ENCODE measurements around the gene ADGRD1. TPM values are rescaled to one million over a fixed set of nuclear protein-coding genes. Genes with fewer than 3 reads are reported as not detected.

Gene ADGRD1
- total RNA-seq, 3 donors from 2014 or later: 0.45 TPM; not detected in 2

DNA sequence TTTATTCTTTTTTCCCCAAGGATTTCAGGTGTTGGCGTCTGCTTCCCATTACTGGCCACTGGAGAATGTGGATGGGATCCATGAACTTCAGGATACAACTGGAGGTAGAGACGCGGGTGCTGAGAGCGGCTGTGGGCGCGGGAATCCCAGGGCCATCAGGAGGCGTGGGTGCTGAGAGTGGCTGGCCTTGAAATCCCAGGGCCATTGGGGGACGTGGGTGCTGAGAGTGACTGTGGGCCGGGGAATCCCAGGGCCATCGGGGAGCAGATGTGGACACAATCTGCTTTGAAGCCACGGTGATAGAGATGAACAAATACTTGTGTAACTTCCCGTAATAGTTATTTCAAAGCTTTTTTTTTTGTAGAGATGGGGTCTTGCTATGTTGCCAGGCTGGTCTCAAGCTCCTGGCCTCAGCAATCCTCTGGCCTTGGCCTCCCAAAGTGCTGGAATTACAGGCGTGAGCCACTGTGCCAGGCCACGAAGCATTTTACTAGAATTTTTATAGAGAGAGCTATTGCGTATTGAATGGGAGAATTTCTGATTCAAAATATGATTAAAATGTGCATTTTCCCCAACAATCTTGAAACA is 12.8 kb downstream of the ADGRD1 start:
- H3K27me3 Mint-ChIP-seq (ENCODE audit: low read depth): peaks cover 5% of the 10 kb centered on the region
- H3K4me1 Mint-ChIP-seq (ENCODE audit: low read depth): no peaks in the 10 kb centered on the region
- ATAC-seq (no peak), DNase-seq (no peak)
- no peaks in the 10 kb centered on the region for H3K36me3 Mint-ChIP-seq (ENCODE audit: insufficient read depth)
- no peak overlapping the region for H3K4me3 Mint-ChIP-seq
- H3K9me3 Mint-ChIP-seq: no peaks in the 10 kb centered on the region

- H3K4me1 Mint-ChIP-seq (ENCODE audit: low read depth): no peaks in the 10 kb centered on the region
- peaks cover 5% of the 10 kb centered on the region for H3K27me3 Mint-ChIP-seq (ENCODE audit: low read depth)
- no peak for DNase-seq
- ATAC-seq: no peak
- H3K4me3 Mint-ChIP-seq: no peak overlapping the region
- no peaks in the 10 kb centered on the region for H3K9me3 Mint-ChIP-seq
- H3K36me3 Mint-ChIP-seq (ENCODE audit: insufficient read depth): no peaks in the 10 kb centered on the region
Observed at GRCh38 chr12:130967636-130968035, 13.9 kb downstream of the ADGRD1 start.

GRCh38 chr12:130968611-130969010 is 14.9 kb downstream of the ADGRD1 start:
- H3K4me1 Mint-ChIP-seq (ENCODE audit: low read depth): no peaks in the 10 kb centered on the region
- H3K4me3 Mint-ChIP-seq: no peak overlapping the region
- no peak for DNase-seq
- H3K27me3 Mint-ChIP-seq (ENCODE audit: low read depth): peaks cover 5% of the 10 kb centered on the region
- ATAC-seq: no peak
- H3K9me3 Mint-ChIP-seq: no peaks in the 10 kb centered on the region
- no peaks in the 10 kb centered on the region for H3K36me3 Mint-ChIP-seq (ENCODE audit: insufficient read depth)

DNA sequence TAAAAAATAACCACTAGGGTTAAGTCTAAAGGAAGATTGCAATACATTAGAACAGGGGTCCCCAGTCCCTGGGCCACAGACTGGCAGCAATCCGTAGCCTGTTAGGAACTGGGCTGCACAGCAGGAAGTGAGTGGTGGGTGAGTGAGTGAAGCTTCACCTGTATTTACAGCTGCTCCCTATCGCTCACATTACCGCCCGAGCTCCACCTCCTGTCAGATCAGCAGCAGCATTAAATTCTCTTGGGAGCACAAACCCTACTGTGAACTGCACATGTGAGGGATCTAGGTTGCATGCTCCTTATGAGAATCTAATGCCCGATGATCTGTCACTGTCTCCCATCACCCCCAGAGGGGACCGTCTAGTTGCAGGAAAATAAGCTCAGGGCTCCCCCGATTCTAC is 15.5 kb downstream of the ADGRD1 start:
- DNase-seq (no peak), ATAC-seq (no peak)
- Mint-ChIP-seq H3K9me3 (no peaks in the 10 kb centered on the region), H3K4me1 (ENCODE audit: low read depth) (no peaks in the 10 kb centered on the region), H3K4me3 (no peak overlapping the region), H3K36me3 (ENCODE audit: insufficient read depth) (no peaks in the 10 kb centered on the region), H3K27me3 (ENCODE audit: low read depth) (peaks cover 5% of the 10 kb centered on the region)

- peaks cover 2% of the 10 kb centered on the region for H3K27me3 Mint-ChIP-seq (ENCODE audit: low read depth)
- H3K36me3 Mint-ChIP-seq (ENCODE audit: insufficient read depth): no peaks in the 10 kb centered on the region
- ATAC-seq: no peak
- H3K4me3 Mint-ChIP-seq: no peak overlapping the region
- H3K4me1 Mint-ChIP-seq (ENCODE audit: low read depth): no peaks in the 10 kb centered on the region
- no peak for DNase-seq
- H3K9me3 Mint-ChIP-seq: no peaks in the 10 kb centered on the region
Observed at GRCh38 chr12:130970165-130970907, 16.6 kb downstream of the ADGRD1 start.

- peaks cover 2% of the 10 kb centered on the region for H3K27me3 Mint-ChIP-seq (ENCODE audit: low read depth)
Observed at GRCh38 chr12:130970908-130971233, 17.2 kb downstream of the ADGRD1 start.

GRCh38 chr12:130971925-130972585 is 18.3 kb downstream of the ADGRD1 start:
- Mint-ChIP-seq H3K4me3 (no peak overlapping the region), H3K27me3 (ENCODE audit: low read depth) (peaks cover 2% of the 10 kb centered on the region)

More at GRCh38 chr12:130970908-130971233, 17.2 kb downstream of the ADGRD1 start:
- Mint-ChIP-seq H3K36me3 (ENCODE audit: insufficient read depth) (no peaks in the 10 kb centered on the region), H3K4me1 (ENCODE audit: low read depth) (no peaks in the 10 kb centered on the region), H3K4me3 (no peak overlapping the region), H3K9me3 (no peaks in the 10 kb centered on the region)
- DNase-seq: no peak
- no peak for ATAC-seq

DNA sequence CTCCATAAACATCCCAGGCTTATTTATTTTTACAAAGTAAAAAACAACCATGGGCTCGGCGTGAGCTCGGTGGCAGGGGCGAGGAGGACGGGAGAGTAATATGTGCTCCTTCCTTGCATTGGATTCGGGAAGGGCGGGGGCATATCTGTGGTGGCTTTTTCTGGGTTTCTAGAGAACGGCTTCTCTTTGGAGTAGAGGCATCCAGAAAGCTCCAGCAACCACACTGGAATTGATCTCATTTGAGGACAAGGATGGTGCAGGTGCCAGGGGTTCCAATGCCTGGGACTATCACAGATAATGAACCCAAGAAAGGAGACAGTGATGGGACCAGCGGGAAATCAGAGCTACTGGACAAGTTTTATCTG is 18.9 kb downstream of the ADGRD1 start:
- no peaks in the 10 kb centered on the region for H3K9me3 Mint-ChIP-seq
- no peak for ATAC-seq

More at GRCh38 chr12:130971925-130972585, 18.3 kb downstream of the ADGRD1 start:
- no peak for ATAC-seq
- Mint-ChIP-seq H3K36me3 (ENCODE audit: insufficient read depth) (no peaks in the 10 kb centered on the region), H3K9me3 (no peaks in the 10 kb centered on the region), H3K4me1 (ENCODE audit: low read depth) (no peaks in the 10 kb centered on the region)
- no peak for DNase-seq

DNA sequence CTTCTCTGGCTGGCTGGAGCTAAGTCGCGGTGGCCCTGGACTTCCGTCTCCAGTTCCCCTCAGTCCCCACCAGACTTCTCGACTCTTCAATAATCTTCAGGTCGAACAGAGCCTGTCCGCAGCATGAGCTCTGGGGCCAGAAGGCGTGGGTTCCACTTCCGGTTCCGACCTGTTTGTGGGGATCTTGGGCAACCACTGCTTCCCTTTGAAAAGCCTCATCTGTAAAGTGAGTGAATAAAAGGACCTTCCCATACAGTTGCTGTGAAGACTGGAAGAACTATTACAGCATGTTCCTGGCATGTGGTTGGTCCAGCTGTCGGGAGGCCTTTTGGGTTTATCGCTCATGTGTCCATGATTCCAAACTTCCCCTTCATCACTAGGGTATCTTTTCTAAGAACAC is 19.4 kb downstream of the ADGRD1 start:
- H3K27me3 Mint-ChIP-seq (ENCODE audit: low read depth): peaks cover 2% of the 10 kb centered on the region
- ATAC-seq (no peak), DNase-seq (no peak)
- no peaks in the 10 kb centered on the region for H3K9me3 Mint-ChIP-seq
- no peaks in the 10 kb centered on the region for H3K36me3 Mint-ChIP-seq (ENCODE audit: insufficient read depth)
- no peak overlapping the region for H3K4me3 Mint-ChIP-seq
- no peaks in the 10 kb centered on the region for H3K4me1 Mint-ChIP-seq (ENCODE audit: low read depth)

More for the DNA sequence above, 18.9 kb downstream of the ADGRD1 start:
- no peaks in the 10 kb centered on the region for H3K36me3 Mint-ChIP-seq (ENCODE audit: insufficient read depth)
- no peak overlapping the region for H3K4me3 Mint-ChIP-seq
- DNase-seq: no peak
- peaks cover 2% of the 10 kb centered on the region for H3K27me3 Mint-ChIP-seq (ENCODE audit: low read depth)
- H3K4me1 Mint-ChIP-seq (ENCODE audit: low read depth): no peaks in the 10 kb centered on the region

GRCh38 chr12:130973906-130974305 is 20.2 kb downstream of the ADGRD1 start:
- no peaks in the 10 kb centered on the region for H3K4me1 Mint-ChIP-seq (ENCODE audit: low read depth)
- H3K27me3 Mint-ChIP-seq (ENCODE audit: low read depth): peaks cover 2% of the 10 kb centered on the region
- H3K36me3 Mint-ChIP-seq (ENCODE audit: insufficient read depth): no peaks in the 10 kb centered on the region
- H3K9me3 Mint-ChIP-seq: no peaks in the 10 kb centered on the region
- DNase-seq: no peak
- no peak overlapping the region for H3K4me3 Mint-ChIP-seq
- ATAC-seq: no peak

DNA sequence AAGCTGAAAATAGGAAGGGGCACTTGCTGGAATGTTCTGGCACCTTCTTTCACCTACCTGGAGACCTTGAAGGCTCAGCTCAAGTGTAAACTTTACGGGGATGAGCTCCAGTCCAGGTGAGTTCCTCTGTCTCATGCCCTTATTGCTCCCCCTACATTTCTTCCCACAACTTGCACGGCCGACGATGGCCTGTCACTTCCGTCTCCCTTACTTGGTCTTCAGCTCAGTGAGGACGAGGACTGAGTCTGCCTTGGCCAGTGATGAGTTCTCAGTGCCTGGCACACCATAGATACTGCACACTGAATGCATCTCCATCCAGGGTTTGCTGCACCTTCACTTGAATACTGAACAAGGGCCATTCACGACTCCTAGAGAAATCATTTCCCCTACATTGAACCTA is 21.4 kb downstream of the ADGRD1 start:
- Mint-ChIP-seq H3K4me3 (no peak overlapping the region), H3K27me3 (ENCODE audit: low read depth) (no peaks in the 10 kb centered on the region)

DNA sequence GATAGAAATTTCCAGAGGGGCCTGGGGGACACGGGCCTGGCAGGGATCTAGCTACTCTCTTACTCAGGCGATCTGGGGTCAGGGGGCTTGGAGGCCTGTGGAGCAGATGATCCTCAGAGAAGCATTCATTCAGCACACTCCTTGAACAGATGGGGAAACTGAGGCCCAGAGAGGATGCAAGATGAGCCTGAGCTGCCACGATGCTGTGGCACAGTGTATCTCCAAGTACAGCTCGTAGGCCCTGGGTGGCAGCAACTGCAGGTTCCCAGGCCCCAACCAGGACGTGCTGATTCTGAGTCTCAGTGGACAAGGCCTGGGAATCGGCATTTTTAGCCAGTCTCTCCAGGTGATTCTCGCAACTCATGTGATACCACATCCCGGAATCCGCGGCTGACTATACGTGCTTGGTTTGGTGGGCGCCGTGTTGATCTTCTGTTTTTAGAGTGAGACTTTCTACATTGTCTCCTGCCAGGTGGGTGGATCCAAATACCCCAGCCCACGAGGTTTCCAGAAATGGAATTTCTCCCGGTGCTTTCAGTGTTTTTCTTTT is 22.5 kb downstream of the ADGRD1 start:
- H3K36me3 Mint-ChIP-seq (ENCODE audit: insufficient read depth): no peaks in the 10 kb centered on the region
- no peaks in the 10 kb centered on the region for H3K9me3 Mint-ChIP-seq
- DNase-seq (no peak), ATAC-seq (no peak)
- H3K4me3 Mint-ChIP-seq: no peak overlapping the region
- no peaks in the 10 kb centered on the region for H3K4me1 Mint-ChIP-seq (ENCODE audit: low read depth)
- peaks cover 2% of the 10 kb centered on the region for H3K27me3 Mint-ChIP-seq (ENCODE audit: low read depth)

More for the DNA sequence above, 21.4 kb downstream of the ADGRD1 start:
- no peaks in the 10 kb centered on the region for H3K4me1 Mint-ChIP-seq (ENCODE audit: low read depth)
- H3K36me3 Mint-ChIP-seq (ENCODE audit: insufficient read depth): no peaks in the 10 kb centered on the region
- H3K9me3 Mint-ChIP-seq: no peaks in the 10 kb centered on the region
- ATAC-seq (no peak), DNase-seq (no peak)

DNA sequence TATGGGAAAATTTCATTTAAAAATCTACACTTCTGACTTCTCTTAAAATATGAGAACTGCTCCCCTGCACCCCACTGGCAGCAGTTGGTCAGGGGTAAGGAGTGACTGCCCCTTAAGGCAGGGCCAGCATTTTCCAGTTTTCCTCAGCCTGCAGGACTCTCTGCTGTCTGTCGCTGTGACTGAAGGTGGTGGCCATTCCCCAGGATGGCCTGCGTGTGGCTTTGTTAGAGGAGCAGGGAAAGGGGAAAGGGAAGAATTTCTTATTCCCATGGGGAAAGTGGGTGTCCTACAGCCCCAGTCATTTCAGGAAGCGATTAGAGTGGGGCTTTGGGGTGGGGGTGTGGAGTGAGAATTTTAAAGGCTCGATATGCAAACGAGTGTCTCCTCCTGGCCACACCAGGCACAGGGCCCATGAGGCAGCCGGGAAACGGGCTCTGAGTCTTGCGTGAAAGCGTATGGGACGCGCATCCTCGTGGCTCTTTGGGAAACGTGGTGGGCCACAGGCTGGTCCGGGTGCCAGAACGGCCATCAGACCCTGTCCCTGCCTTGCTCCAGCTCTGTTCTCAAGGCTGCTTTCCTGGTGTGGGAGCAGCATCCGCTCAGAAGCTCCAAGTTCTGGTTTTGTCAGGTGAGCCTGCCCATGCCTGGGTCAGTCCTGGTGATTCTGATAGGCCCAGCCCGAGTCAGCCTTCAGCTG is 23.5 kb downstream of the ADGRD1 start:
- H3K9me3 Mint-ChIP-seq: no peaks in the 10 kb centered on the region
- no peaks in the 10 kb centered on the region for H3K4me1 Mint-ChIP-seq (ENCODE audit: low read depth)
- no peak for ATAC-seq
- no peak for DNase-seq
- peaks cover 2% of the 10 kb centered on the region for H3K27me3 Mint-ChIP-seq (ENCODE audit: low read depth)
- H3K4me3 Mint-ChIP-seq: no peak overlapping the region
- H3K36me3 Mint-ChIP-seq (ENCODE audit: insufficient read depth): no peaks in the 10 kb centered on the region

- Mint-ChIP-seq H3K4me3 (no peak overlapping the region), H3K4me1 (ENCODE audit: low read depth) (no peaks in the 10 kb centered on the region), H3K27me3 (ENCODE audit: low read depth) (peaks cover 7% of the 10 kb centered on the region), H3K36me3 (ENCODE audit: insufficient read depth) (no peaks in the 10 kb centered on the region), H3K9me3 (no peaks in the 10 kb centered on the region)
- DNase-seq (no peak), ATAC-seq (no peak)
Observed at GRCh38 chr12:130977743-130978095, 24.0 kb downstream of the ADGRD1 start.

Data from activated T-cell treated with anti-CD3 and anti-CD28 coated beads, Interleukin-2, amount 50 U/mL, for 4 hours (primary cell).